GM13976 (cell line): Measurements from ENCODE around the gene CHFR.
"Not testable (repeated sequence)": the region's sequence is repeated elsewhere in the genome, so short reads cannot be mapped to it uniquely, and the experiment has no call there.

Experiments used
- DNase-seq: peaks from one replicate; pipeline ENCODE4 v3.0.0; 2012; ENCODE audit warnings: low spot score
- in situ Hi-C: fragments of 300-500 bp; cut with MboI; formaldehyde crosslinking; loops from one replicate; pipeline ENCODE4 v1.12.0; 2022; ENCODE audit warnings: low sequenced_read_pairs, mixed read lengths, inconsistent platforms; ENCODE audit not compliant: unreplicated experiment
- TF ChIP-seq, protein P1 (sequence below): IDR thresholded peaks from 2 replicates; pipeline ENCODE4 v1.5.1; 2012; ENCODE audit warnings: borderline replicate concordance, mild to moderate bottlenecking; ENCODE audit not compliant: insufficient read depth; ENCODE audit errors: extremely low read depth, missing control alignments, control extremely low read depth

The CHFR gene

DNA sequence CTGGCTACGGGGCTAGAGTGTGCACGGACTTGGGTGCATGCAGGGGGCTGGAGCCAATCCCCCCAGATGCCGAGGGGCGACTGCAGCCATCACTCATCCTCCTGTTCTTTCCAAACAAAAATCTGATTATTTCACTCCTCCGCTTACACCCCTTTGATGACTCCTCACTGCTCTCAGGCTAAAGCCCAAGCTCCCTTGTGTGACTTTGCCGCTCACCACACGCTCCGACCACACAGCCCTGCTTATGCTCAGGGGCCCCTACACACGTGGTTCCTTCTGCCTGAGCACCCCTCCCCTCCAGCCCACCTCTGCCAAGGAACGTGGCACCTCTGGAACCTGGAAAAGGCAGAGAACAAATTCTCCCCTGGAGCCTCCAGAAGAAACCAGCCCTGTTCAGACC, 13.7 kb downstream of the CHFR start:
- DNase-seq = no peak
- TF ChIP-seq, protein P1, sequence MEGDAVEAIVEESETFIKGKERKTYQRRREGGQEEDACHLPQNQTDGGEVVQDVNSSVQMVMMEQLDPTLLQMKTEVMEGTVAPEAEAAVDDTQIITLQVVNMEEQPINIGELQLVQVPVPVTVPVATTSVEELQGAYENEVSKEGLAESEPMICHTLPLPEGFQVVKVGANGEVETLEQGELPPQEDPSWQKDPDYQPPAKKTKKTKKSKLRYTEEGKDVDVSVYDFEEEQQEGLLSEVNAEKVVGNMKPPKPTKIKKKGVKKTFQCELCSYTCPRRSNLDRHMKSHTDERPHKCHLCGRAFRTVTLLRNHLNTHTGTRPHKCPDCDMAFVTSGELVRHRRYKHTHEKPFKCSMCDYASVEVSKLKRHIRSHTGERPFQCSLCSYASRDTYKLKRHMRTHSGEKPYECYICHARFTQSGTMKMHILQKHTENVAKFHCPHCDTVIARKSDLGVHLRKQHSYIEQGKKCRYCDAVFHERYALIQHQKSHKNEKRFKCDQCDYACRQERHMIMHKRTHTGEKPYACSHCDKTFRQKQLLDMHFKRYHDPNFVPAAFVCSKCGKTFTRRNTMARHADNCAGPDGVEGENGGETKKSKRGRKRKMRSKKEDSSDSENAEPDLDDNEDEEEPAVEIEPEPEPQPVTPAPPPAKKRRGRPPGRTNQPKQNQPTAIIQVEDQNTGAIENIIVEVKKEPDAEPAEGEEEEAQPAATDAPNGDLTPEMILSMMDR = no peak
- in situ Hi-C loops = no loop called here

DNA sequence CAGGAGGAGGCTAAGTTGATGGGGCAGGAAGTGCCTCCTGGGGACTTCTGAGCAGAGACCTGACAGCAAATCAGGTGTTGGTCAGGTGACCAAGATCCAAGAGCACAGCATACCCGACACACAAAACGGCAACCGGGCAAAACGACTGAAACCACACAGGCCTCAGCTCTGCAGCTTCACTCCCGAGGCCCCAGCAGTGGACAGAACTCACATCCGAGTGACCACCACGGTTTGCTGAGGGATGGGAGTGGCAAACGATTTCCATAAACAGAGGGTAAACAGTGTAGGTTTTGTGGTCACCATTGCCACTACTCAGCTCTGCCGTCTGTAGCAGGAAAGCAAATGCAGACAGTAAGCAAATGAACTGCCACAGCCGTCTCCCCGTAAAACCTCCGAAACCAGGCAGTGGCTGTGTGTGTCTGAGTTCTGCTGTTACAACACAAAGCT, 14.4 kb downstream of the CHFR start:
- TF ChIP-seq, protein P1 = no peak
- in situ Hi-C loops = no loop called here
- no peak for DNase-seq

DNA sequence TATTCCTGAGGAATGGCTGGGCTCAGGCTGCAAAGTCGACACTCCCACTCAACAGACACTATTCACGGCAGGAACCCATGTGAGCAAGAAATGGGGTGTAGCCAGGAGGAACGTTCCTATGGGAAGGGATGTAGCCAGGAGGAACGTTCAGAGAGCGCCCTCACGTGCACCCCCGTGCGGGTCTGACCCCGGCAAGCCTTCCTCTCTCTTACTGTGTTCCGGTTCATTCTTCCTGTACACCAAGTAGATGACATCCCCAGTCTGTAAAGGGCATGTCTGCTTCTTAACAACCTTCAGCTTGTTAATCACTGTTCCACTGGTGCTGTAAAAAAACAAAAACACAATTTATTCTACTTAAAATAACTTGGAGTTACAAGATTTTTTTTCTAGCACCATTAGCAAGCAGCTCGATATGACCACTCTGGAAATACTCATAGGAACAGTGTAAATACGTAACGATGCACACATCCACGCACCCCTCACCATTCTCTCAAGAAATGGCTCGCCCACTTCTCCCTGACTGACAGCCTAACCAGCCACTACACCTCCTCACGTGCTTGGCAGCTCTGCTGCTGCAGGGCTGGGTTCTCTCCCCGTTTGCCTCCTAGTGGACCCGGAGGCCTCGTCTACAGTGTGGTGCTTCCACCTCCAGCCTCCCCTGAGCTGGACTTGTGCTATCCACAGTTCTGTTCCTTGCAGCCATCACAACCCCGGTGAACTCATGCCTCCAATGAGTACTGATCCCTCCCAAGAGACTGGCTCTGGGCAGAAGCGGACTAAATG, 15.1 kb downstream of the CHFR start:
- in situ Hi-C loops = no loop called here
- TF ChIP-seq, protein P1 = no peak
- no peak for DNase-seq

DNA sequence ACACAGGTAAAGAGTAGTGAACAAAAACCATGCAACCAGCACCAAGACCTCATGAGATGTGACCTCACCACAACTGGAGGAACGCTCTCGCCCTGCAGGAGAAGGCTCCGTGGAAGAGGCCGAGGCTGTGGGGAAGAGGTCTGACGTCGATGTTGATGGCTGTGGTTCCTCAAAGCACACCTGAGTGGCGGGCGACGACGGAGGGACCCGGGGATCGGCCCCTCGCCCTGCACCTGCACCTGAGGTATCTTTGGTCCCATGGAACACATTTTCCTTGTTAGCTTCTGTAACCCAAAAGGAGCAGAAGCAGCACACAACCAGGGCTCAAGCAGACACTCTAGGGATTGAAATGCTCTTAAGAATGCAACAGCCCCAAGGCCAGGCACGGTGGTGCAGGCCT, 17.9 kb downstream of the CHFR start:
- DNase-seq = no peak
- TF ChIP-seq, protein P1 = no peak
- in situ Hi-C loops = no loop called here

DNA sequence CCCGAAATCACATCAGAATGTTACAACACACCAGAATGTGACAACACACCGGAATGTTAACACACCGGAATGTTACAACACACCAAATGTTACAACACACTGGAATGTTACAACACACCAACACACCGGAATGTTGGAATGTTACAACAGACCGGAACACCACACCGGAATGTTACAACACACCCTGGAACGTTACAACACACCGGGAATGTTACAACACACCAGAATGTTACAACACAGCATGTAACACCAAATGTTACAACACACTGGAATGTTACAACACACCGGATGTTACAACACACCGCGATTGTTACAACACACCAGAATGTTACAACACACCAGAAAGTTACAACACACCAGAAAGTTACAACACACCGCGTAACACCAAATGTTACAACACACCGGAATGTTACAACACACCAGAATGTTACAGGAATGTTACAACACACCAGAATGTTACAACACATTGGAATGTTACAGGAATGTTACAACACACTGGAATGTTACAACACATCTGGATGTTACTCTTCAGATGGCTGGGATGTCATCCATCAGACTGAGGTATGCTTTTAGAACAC, 21.1 kb downstream of the CHFR start:
- DNase-seq = no peak
- in situ Hi-C loops = no loop called here
- TF ChIP-seq, protein P1 = no peak

DNA sequence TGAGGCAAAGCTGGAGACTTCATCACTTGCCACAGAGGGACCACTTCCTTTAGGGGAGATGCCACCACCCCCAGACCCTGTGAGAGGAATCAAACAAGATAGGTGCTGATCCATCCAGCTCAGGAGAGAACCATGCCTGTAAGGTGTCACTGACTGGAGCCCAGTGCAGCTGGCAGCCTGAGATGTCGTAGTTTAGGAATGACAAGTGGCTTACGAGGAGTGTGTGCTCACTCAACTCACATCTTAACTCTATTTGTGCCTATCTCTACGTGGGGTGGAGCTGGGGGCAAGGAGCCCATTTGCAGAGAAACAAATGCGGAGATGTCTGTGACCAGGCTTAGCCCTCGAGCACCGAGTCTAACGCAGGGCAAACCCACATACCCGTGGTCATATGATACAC, 25.8 kb downstream of the CHFR start:
- DNase-seq = no peak
- TF ChIP-seq, protein P1 = no peak
- in situ Hi-C loops = no loop called here

DNA sequence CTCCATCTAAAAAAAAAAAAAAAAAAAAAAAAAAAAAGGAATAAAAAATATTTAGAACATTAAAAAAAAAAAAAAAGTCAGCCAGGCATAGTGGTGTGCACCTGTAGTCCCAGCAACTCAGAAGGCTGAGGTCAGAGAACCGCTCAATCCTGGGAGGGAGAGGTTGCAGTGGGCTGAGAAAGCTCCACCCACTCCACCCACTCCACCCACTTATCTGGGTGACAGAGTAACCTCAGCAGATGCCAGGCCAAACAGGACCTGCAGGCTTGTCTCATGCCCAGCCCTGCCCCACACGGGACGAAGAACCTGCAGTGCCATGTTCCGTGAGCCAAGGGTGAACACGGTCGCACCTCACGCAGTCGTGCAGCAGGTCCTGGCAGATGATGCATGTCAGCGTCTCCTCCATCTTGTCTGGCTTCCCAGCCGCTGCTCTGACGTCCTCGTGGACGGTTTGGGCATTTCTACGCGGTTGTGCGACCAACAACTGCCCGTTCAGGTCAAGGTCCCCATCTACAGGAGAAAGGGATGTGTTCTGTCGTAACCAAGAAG, 28.6 kb downstream of the CHFR start:
- in situ Hi-C loops = no loop called here
- TF ChIP-seq, protein P1 = no peak
- no peak for DNase-seq

DNA sequence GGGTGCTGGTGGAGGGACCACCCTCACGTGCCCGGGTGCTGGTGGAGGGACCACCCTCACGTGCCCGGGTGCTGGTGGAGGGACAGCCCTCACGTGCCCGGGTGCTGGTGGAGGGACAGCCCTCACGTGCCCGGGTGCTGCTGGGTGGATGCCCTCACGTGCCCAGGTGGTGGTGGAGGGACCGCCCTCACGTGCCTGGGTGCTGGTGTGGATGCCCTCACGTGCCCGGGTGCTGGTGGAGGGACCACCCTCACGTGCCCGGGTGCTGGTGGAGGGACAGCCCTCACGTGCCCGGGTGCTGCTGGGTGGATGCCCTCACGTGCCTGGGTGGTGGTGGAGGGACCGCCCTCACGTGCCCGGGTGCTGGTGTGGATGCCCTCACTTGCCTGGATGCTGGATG, 30.4 kb downstream of the CHFR start:
- DNase-seq, in situ Hi-C loops: not testable (repeated sequence)
